ENCODE measurements around the gene FNBP1.
"Not testable (repeated sequence)": the region's sequence is repeated elsewhere in the genome, so short reads cannot be mapped to it uniquely, and the experiment has no call there.

Gene FNBP1

GRCh38 chr9:129910628-129911567 is 132.1 kb downstream of the FNBP1 start:
- DNase-seq, result no peak

DNA sequence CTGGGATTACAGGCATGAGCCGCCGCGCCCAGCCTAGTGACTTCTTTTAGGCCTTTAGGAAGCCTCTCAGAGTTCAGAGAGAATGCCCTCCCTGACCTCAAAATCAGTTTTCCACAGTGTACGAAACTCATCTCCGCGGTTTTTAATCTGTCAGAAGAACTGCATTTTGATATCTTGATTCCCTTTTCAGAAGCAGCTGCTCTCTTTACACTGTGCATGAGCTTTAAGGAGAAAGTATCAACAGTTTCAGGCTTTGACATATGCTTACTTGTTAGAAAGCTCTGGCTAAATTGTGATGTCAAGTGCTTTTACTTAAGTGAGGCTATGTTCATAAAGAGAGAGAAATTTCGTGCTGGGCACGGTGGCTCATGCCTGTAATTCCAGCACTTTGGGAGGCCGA is 133.1 kb downstream of the FNBP1 start:
- no peak for DNase-seq

- DNase-seq, result no peak
These were observed 134.1 kb downstream of the FNBP1 start for GRCh38 chr9:129908906-129909305.

GRCh38 chr9:129907201-129907600 is 135.8 kb downstream of the FNBP1 start:
- DNase-seq, result no peak

GRCh38 chr9:129906298-129906697 is 136.7 kb downstream of the FNBP1 start:
- no peak for DNase-seq

DNA sequence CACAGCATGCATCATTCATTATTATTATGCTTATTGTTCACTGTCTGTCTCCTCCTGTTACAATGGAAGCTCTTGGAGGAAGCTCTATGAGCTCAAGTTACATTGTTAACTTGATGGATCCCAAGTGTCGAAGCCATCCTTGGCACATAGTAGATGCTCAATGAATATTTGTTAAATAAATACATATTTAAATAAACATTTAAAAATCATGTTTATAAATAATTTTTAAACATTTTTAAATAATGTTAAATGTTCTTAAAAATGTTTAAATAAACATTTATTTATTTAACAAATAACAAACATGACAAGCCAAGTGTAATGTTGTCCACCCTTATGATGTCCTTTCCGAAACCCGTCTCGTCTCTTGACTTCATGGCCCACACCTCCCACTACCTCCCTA is 138.3 kb downstream of the FNBP1 start:
- no peak for DNase-seq

DNA sequence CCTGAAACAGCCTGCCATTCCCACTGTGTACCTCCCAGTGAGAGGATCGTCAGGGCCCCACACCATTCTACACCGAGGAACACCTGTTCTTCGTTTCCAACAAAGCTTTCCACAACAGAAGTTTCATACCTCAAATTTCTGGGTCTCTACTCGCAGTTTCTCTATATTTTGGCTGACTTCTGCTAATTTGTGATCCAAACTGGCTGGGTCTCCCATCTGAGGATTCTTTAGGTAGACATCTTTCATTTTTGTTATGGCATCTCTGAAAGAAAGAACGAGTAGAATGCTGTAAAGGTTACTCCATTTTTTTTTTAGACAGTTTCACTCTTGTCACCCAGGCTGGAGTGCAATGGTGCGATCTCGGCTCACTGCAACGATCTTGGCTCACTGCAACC is 140.3 kb downstream of the FNBP1 start:
- DNase-seq, result no peak

DNA sequence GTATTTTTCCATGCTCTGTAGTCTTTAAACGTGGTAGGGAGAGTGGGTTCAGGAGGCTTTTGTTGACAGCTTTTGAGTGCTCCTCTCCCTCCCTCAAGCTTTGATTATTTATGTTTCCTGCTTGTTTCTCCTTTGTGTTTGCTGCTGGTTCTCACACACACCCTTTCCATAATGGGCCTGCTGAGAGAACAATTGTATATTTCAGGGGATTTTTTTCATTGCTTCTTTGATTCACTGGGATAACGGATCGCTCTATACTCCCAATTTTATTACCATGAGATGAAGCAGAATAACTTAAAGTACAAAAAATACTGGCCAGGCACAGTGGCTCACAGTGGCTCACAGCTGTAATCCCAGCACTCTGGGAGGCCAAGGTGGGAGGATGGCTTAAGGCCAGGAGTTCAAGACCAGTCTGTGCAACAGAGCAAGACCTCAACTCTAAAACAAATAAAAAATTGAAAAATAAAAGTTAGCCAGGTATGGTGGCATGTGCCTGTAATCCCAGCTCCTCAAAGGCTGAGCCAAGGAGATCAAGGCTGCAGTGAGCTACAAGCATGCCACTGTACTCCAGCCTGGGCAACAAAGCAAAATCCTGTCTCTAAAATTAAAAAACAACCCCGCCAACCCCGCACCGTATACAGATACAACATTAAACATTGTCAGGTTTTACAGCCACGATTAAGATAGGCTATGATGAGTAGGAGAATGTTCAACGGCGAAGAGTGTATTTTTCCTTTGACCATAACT is 140.8 kb downstream of the FNBP1 start:
- no peak for DNase-seq

DNA sequence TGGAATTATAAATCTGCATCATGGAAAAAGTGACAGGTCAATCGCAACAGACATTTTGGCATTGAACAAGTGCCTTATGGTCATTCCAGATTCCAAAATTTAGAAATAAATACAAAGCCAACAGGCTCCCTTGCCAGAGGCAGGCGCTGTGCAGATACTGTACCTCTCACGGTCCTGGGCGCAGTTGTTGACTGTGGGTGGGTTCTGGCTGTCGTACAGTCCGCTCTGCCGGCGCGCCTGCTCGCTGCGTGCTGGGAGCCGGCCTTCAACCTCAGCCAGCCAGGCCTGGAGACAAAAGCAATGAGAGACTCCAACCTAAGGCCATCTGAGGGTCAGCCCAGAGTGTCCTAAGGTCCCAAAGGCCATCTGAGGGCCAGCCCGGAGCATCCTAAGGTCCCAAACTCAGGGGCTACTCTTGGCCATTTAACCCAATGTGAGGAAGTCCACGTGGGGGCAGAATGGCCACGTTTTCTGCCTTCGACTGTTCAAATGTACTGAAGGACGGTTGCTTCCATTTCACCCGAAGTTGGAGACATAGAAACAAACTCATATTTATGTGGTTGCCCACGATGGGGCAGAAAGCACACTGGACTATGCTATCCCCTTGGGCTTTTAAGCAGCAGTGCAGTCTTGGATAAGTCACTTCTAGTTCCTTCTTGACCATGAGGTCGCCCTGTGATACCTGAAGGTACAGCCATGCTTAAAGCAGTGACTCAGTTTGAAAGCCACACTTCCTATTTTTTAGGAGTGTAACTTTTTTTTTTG is 142.5 kb downstream of the FNBP1 start:
- DNase-seq, result no peak

- no peak for DNase-seq
These were observed 143.4 kb downstream of the FNBP1 start for GRCh38 chr9:129899620-129900019.

GRCh38 chr9:129898185-129898584 is 144.8 kb downstream of the FNBP1 start:
- DNase-seq, result no peak

- DNase-seq, result no peak
These were observed 145.7 kb downstream of the FNBP1 start for GRCh38 chr9:129897263-129897662.

DNA sequence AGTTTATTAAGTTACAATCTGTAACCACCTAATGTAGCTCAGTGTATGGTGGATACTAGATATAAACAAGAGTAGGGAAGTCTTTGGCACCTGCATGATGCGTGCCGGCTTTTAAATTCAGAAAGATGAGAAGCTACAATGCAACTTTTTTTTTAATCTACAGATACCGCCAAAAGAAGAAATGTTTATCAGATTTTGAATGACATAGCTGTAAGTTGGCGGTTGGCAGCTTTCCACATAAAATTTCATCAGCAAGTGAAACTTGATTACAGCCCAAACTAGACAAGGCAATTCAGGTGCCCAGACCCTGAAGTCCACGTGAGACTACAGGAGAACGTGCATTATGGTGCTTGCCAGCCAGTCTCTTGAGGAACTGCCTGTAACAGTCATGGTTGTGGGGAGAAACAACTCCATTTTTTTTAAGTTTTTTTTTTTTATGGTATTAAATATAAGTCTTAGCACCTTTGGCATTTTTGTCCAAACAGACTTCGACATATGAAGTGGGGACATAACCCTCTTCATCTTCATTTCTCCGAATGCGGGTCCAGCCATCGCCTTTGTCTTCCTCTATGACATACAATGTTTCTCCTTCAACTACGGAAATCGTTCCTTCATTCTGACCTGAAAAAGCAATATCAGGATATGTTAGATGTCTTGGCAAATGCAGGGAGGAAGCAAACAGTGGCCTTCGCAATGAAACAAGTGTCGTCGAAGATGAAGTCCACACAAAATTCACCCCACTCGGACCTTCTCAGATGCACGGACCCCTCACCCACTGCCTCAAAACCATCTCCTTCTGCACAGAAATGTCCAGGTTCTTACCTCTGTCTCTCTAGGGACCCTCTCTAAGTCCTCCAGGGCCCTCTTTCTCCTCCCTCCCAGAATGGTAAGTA is 147.4 kb downstream of the FNBP1 start:
- DNase-seq, result no peak

GRCh38 chr9:129894120-129894823 is 148.7 kb downstream of the FNBP1 start:
- DNase-seq, result no peak

DNA sequence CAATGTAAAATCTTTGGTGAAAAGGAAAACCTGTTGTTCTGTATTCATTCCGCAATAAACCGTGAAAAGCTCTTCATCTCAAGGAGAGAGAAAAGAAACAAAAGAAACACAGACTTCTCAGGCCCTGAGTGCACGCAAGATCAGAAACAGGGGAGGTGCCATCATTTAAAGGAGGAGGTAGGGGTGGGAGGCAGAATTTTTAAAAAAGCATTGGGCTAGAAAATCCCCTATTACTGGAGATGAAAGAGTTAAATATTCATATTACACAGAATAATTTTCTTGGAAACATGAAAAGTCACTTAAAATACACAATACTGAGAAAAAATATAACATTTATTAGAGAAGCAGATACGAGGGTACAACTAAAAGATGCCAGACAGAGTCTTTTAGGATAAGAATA is 151.4 kb downstream of the FNBP1 start:
- DNase-seq, result no peak

DNA sequence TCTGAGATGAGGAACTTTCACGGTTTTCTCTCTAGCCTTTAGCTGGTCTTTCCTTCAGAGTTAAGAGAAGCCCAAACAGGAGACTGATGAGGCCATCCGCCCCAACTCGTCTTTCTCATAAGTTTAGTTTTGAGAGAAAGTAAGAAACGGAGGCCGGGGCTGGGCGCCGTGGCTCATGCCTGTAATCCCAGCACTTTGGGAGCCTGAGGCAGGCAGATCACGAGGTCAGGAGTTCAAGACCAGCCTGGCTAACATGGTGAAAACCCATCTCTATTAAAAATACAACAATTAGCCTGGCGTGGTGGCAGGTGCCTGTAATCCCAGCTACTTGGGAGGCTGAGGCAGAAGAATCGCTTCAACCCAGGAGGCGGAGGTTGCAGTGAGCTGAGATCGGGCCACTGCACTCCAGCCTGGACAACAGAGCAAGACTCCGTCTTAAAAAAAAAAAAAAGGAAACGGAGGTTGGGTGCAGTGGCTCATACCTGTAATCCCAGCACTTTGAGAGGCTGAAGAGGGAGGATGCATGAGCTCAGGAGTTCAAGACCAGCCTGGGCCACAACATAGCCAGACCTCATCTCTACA is 152.2 kb downstream of the FNBP1 start:
- DNase-seq, result not testable (repeated sequence)

- DNase-seq, result no peak
These were observed 152.9 kb downstream of the FNBP1 start for GRCh38 chr9:129889941-129890717.

- no peak for DNase-seq
These were observed 153.7 kb downstream of the FNBP1 start for GRCh38 chr9:129889122-129889940.

Data from NCI-H774 (cell line).